HEK293T (cell line): ENCODE results near the gene FCER1G.
"Not testable (repeated sequence)": the region's sequence is repeated elsewhere in the genome, so short reads cannot be mapped to it uniquely, and the experiment has no call there.

Experiments used
- CTCF ChIA-PET: fragments of 350-600 bp; formaldehyde crosslinking; extraction: SDS; loops from one replicate; lab custom pipeline; 2021; ENCODE audit warnings: antibody characterized with exemption, inconsistent platforms; lab: Yijun Ruan, JAX
- POLR2A ChIA-PET: fragments of 350-600 bp; formaldehyde crosslinking; extraction: SDS; loops from one replicate; lab custom pipeline; 2020; ENCODE audit warnings: antibody characterized with exemption, inconsistent platforms; lab: Yijun Ruan, JAX
- DNase-seq: peaks from one replicate; pipeline ENCODE4 v3.0.0; 2012; ENCODE audit warnings: mixed read lengths; ENCODE audit errors: extremely low spot score
- ARNT ChIP-seq: fragments of 450-650 bp; IDR thresholded peaks from 2 replicates; pipeline ENCODE4 v1.6.1; 2017; ENCODE audit warnings: mild to moderate bottlenecking
- BHLHE40 ChIP-seq: fragments of 450-650 bp; IDR thresholded peaks from 2 replicates; pipeline ENCODE4 v1.6.1; 2016; ENCODE audit warnings: mild to moderate bottlenecking, moderate library complexity, borderline replicate concordance
- CTBP1 ChIP-seq: fragments of 450-650 bp; IDR thresholded peaks from 2 replicates; pipeline ENCODE4 v1.6.1; 2016; ENCODE audit warnings: borderline replicate concordance
- ELF4 ChIP-seq: fragments of 450-650 bp; IDR thresholded peaks from 2 replicates; pipeline ENCODE4 v1.6.1; 2017; ENCODE audit warnings: antibody characterized with exemption
- FOXA1 ChIP-seq: fragments of 450-650 bp; IDR thresholded peaks from 2 replicates; pipeline ENCODE4 v1.6.1; 2016; ENCODE audit warnings: mild to moderate bottlenecking
- FOXK2 ChIP-seq: fragments of 450-650 bp; IDR thresholded peaks from 2 replicates; pipeline ENCODE4 v1.6.1; 2016; ENCODE audit warnings: mild to moderate bottlenecking
- FOXM1 ChIP-seq: fragments of 450-650 bp; IDR thresholded peaks from 2 replicates; pipeline ENCODE4 v1.6.1; 2017; ENCODE audit warnings: mild to moderate bottlenecking, borderline replicate concordance
- HDGF ChIP-seq: fragments of 450-650 bp; IDR thresholded peaks from 2 replicates; pipeline ENCODE4 v1.6.1; 2017; ENCODE audit warnings: antibody characterized with exemption, borderline replicate concordance
- L3MBTL2 ChIP-seq: fragments of 450-650 bp; conservative IDR thresholded peaks from 2 replicates; pipeline ENCODE4 v1.6.1; 2016; ENCODE audit warnings: mild to moderate bottlenecking
- LEF1 ChIP-seq: fragments of 450-650 bp; IDR thresholded peaks from 2 replicates; pipeline ENCODE4 v1.6.1; 2017; ENCODE audit warnings: mild to moderate bottlenecking, borderline replicate concordance
- NFRKB ChIP-seq: fragments of 450-650 bp; IDR thresholded peaks from 2 replicates; pipeline ENCODE4 v1.6.1; 2016; ENCODE audit warnings: mild to moderate bottlenecking, moderate library complexity
- PKNOX1 ChIP-seq: fragments of 450-650 bp; IDR thresholded peaks from 2 replicates; pipeline ENCODE4 v1.6.1; 2016
- SP1 ChIP-seq: fragments of 450-650 bp; IDR thresholded peaks from 2 replicates; pipeline ENCODE4 v1.6.1; 2017
- SUZ12 ChIP-seq: fragments of 450-650 bp; IDR thresholded peaks from 2 replicates; pipeline ENCODE4 v1.6.1; 2016; ENCODE audit warnings: mild to moderate bottlenecking
- TARDBP ChIP-seq: fragments of 450-650 bp; IDR thresholded peaks from 2 replicates; pipeline ENCODE4 v1.6.1; 2016
- ZNF384 ChIP-seq: fragments of 450-650 bp; IDR thresholded peaks from 2 replicates; pipeline ENCODE4 v1.6.1; 2016

Gene FCER1G

GRCh38 chr1:161250829-161251228 is 35.7 kb downstream of the FCER1G start:
- DNase-seq, result no peak
- CTCF ChIA-PET, result no interaction called here
- no peak for TF ChIP-seq CTBP1
- TF ChIP-seq LEF1, result no peak
- TF ChIP-seq TARDBP, result no peak
- no peak for TF ChIP-seq NFRKB
- TF ChIP-seq FOXM1, result no peak
- no peak for TF ChIP-seq FOXA1
- TF ChIP-seq SP1, result no peak
- TF ChIP-seq BHLHE40, result no peak
- no peak for TF ChIP-seq HDGF
- no peak for TF ChIP-seq ELF4
- no peak for TF ChIP-seq FOXK2
- TF ChIP-seq ARNT, result no peak
- POLR2A ChIA-PET, result interaction anchor here (1.9 kb wide), 1 partner anchor 25 kb away, joined by 6 read pairs; the partner anchor contains the start of gene TOMM40L

GRCh38 chr1:161251579-161251978 is 36.5 kb downstream of the FCER1G start:
- DNase-seq, result no peak
- TF ChIP-seq ELF4, result no peak
- CTCF ChIA-PET, result no interaction called here
- POLR2A ChIA-PET, result no interaction called here

GRCh38 chr1:161255302-161255701 is 40.2 kb downstream of the FCER1G start:
- DNase-seq, POLR2A ChIA-PET, CTCF ChIA-PET: not testable (repeated sequence)

GRCh38 chr1:161255955-161256520 is 40.9 kb downstream of the FCER1G start:
- POLR2A ChIA-PET, result interaction anchor here (1.2 kb wide), 1 partner anchor 23 kb away, joined by 4 read pairs; no protein-coding TSS in a partner anchor
- DNase-seq, CTCF ChIA-PET: not testable (repeated sequence)

GRCh38 chr1:161257109-161257508 is 42.0 kb downstream of the FCER1G start:
- DNase-seq, CTCF ChIA-PET: not testable (repeated sequence)
- POLR2A ChIA-PET, result interaction anchor here (1.2 kb wide), 1 partner anchor 25 kb away, joined by 4 read pairs; no protein-coding TSS in a partner anchor

- TF ChIP-seq TARDBP (no peak), LEF1 (no peak), NFRKB (no peak), L3MBTL2 (no peak), HDGF (no peak), BHLHE40 (no peak), ARNT (no peak), ZNF384 (no peak), FOXM1 (no peak), FOXK2 (no peak), ELF4 (no peak), PKNOX1 (no peak), CTBP1 (no peak), FOXA1 (no peak), SUZ12 (no peak), SP1 (no peak)
- CTCF ChIA-PET, result interaction anchor here (1.1 kb wide), 1 partner anchor 32 kb away, joined by 3 read pairs; no protein-coding TSS in a partner anchor
- no peak for DNase-seq
- POLR2A ChIA-PET, result no interaction called here
Measured at GRCh38 chr1:161258439-161259344, 43.6 kb downstream of the FCER1G start, which contains the start of gene PCP4L1. Gene PCP4L1 (plus strand): TSS chr1:161258745. CDS start chr1:161258975, 230 bp downstream.

GRCh38 chr1:161259345-161259702 is 44.2 kb downstream of the FCER1G start:
- ChIA-PET CTCF (interaction anchor here (1.1 kb wide), 1 partner anchor 32 kb away, joined by 3 read pairs; no protein-coding TSS in a partner anchor), POLR2A (no interaction called here)
- DNase-seq, result no peak
- TF ChIP-seq FOXA1, result no peak
- no peak for TF ChIP-seq HDGF
- TF ChIP-seq PKNOX1, result no peak
- no peak for TF ChIP-seq FOXM1
- no peak for TF ChIP-seq CTBP1
- no peak for TF ChIP-seq SUZ12
- no peak for TF ChIP-seq BHLHE40
- TF ChIP-seq ZNF384, result no peak
- TF ChIP-seq TARDBP, result no peak
- TF ChIP-seq L3MBTL2, result no peak
- no peak for TF ChIP-seq SP1
- TF ChIP-seq LEF1, result no peak
- TF ChIP-seq NFRKB, result no peak
